ENCODE measurements around the gene H2BK1.

- TF ChIP-seq POLR2A (IDR thresholded peaks at IDR 0.05): no peak
- TF ChIP-seq, protein P1, sequence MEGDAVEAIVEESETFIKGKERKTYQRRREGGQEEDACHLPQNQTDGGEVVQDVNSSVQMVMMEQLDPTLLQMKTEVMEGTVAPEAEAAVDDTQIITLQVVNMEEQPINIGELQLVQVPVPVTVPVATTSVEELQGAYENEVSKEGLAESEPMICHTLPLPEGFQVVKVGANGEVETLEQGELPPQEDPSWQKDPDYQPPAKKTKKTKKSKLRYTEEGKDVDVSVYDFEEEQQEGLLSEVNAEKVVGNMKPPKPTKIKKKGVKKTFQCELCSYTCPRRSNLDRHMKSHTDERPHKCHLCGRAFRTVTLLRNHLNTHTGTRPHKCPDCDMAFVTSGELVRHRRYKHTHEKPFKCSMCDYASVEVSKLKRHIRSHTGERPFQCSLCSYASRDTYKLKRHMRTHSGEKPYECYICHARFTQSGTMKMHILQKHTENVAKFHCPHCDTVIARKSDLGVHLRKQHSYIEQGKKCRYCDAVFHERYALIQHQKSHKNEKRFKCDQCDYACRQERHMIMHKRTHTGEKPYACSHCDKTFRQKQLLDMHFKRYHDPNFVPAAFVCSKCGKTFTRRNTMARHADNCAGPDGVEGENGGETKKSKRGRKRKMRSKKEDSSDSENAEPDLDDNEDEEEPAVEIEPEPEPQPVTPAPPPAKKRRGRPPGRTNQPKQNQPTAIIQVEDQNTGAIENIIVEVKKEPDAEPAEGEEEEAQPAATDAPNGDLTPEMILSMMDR (IDR thresholded peaks at IDR 0.05): no peak
Observed at GRCh38 chr7:151240536-151240935, 30.2 kb upstream of the H2BK1 start.
